Measurements from ENCODE around the gene OTOG. TPM values are rescaled to one million over a fixed set of nuclear protein-coding genes. Genes with fewer than 3 reads are reported as not detected.

OTOG gene
- polyA plus RNA-seq, 1 donor = 0.83 TPM

Other genes starting within 250 kb of the OTOG start
- 2.3 TPM for gene NCR3LG1, start 195.5 kb upstream of the OTOG start, polyA plus RNA-seq (ENCODE audit: insufficient read length)
- gene KCNJ11, start 158.6 kb upstream of the OTOG start, polyA plus RNA-seq (ENCODE audit: insufficient read length) = 2.6 TPM
- 1.2 TPM for gene ABCC8, start 70.4 kb upstream of the OTOG start, polyA plus RNA-seq (ENCODE audit: insufficient read length)
- gene USH1C, start 2.8 kb upstream of the OTOG start, polyA plus RNA-seq (ENCODE audit: insufficient read length) = 81.8 TPM
- not detected for gene MYOD1, start 172.3 kb downstream of the OTOG start, polyA plus RNA-seq (ENCODE audit: insufficient read length)
- 1.5 TPM for gene KCNC1, start 187.5 kb downstream of the OTOG start, polyA plus RNA-seq (ENCODE audit: insufficient read length)